Body of pancreas (tissue), 4 donors: ENCODE results near the gene SOHLH1.

Experiments
- CTCF ChIP-seq, 7 experiments: fragments of 450-650 bp in 4 of 7; fragments of 200-600 bp in 3 of 7; sonication (generic) in 3 of 7; IDR thresholded peaks; one replicate each; pipeline ENCODE4 v1.5.1; 2016 to 2019; ENCODE audit warnings: antibody characterized with exemption in 7 of 7
- POLR2A ChIP-seq, 3 donors: fragments of 450-650 bp; IDR thresholded peaks; one replicate each; pipeline ENCODE4 v1.6.1; 2016; ENCODE audit warnings: antibody characterized with exemption in 3 of 3, mild to moderate bottlenecking in 2 of 3

DNA sequence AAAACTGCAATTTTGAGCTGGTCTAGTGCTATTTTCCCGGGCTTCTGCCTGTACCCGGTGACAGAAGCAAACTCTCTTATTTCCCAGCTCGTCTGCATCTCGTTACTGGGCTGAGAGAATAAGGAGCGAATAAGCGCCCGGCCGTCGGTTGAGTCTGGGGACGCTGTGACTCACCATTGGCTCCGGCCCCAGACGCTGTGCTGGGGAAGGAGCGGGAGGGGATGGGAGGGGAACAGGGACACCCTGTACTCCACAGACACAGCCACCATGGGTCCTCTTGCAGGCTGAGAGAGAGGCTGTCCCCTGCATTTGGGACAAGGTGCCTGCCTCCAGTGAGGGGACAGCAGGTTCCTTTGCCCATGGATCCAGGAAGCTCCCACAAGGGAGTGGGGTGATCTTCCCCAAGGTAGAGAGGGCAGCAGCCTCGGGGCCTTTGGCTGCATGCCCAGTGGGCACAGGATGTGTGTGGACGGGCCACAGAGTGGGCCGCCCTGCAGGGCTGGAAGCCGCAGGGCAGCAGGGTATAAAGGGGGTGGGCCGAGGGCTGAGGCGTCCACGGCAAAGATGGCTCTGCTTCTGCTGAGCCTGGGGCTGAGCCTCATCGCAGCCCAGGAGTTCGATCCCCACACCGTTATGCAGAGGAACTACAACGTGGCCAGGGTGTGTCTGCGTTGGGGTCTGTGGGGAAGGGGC lies 36.4 kb downstream of the SOHLH1 start, which contains the start of gene LCN9:
- no peak for TF ChIP-seq CTCF (IDR thresholded peaks at IDR 0.05)
- no peak for TF ChIP-seq POLR2A (IDR thresholded peaks at IDR 0.05)
